ENCODE measurements around the gene ATP6V1G2.
"Not testable (repeated sequence)": the region's sequence is repeated elsewhere in the genome, so short reads cannot be mapped to it uniquely, and the experiment has no call there.

The ATP6V1G2 gene

DNA sequence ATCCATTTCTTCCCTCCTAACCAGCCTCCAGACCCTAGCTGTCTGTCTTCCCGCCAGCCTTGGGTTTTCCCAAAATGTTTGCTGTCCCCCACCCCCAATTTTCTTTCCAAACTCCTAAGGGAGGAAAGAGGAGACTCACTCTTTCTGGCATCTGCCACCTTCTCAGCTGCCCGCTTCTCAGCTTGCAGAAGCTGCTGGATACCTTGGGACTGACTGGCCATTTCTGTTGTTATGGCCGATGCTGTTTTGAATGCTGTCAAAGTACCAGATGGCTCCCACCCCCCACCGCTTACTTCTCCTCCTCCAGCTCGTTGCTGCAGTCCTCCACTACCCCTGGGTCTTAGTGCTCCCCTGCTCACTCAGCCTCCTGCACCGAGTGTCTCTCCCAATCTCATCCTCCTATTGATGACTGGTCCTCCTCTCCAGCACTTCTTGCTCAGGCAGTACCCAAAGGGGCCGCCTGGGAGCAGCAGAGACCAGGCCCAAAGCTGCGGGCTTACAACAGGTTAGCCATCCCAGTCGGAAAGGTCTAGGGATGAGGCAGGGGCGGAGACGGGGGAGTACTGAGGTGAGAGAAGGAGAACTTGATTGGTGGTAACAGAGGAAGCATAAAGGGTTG is at the start of gene ATP6V1G2:
Gene ATP6V1G2, minus strand, starts transcription at position 270 of the 619 bp plus-strand sequence. Its CDS starts 49 bp downstream, at position 221.
- DNase-seq = peak; percentile 77

DNA sequence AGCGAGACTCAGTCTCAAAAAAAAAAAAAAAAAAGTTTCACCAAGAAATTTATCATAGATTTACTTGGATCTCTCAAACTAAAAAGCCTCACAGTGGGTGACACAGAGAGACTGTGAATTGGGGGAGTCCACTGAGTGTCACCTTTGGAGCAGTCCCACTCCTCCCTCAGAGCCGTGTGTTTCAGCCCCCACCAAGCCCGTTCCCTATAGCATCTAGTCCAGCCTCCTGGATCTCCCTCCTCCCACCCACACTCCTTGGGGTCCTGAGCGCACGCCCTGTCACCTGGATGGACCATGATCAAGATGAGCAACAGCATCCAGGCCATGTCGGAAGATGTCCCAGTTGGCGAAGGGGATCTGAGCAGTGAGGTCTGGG is 46.0 kb upstream of the ATP6V1G2 start:
- DNase-seq = no peak

DNA sequence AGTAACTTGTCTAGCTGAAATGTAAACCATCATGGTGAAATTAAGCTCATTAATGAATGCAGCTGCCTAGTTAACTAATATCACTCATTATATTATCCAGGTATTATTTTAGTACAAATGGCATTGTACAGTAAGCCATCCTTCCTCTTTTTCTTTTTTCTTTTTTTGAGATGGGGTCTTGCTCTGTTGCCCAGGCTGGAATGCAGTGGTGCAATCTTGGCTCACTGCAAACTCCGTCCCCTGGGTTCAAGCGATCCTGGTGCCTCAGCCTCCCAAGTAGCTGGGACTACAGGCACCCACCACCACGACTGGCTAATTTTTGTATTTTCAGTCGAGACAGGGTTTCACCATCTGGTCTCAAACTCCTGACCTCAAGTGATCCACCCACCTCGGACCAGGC is 44.3 kb upstream of the ATP6V1G2 start:
- not testable (repeated sequence) for DNase-seq

DNA sequence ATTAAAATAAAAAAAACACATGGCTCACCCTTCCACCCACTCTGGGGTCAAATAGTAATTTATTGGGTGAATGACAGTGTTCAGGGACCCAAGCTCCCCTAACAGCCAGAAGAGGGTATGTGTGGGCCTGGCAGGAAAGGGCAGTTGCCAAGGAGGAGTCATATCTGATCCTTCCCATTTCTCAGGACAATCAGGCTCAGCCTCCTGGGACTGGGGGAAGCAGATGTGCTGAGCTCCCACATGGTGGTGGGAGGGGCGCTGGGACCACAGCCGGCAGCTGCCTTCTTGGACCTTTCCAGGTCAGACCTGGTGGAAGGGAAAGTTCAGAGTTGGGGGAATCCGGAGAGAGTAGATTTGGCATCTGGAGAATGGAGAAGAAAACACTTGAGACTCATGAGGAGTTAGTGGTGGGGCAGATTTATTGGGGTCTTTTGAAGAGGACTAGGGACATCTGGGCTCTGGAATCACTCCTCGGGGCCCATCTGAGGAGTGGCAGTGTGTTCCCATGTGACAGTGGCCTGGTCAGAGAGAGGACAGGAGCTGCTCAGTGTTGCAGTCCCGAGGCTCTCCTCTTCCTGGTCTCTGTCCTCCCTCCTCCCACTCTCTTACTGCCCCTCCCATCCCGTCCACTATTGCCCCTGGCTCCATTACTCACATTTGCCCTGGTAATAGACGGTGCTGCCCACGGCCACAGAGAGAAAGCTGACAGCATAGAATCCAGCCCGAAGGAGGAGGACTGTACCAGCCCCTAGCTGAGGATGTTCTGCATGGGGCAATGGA is 42.7 kb upstream of the ATP6V1G2 start:
- DNase-seq = no peak

DNA sequence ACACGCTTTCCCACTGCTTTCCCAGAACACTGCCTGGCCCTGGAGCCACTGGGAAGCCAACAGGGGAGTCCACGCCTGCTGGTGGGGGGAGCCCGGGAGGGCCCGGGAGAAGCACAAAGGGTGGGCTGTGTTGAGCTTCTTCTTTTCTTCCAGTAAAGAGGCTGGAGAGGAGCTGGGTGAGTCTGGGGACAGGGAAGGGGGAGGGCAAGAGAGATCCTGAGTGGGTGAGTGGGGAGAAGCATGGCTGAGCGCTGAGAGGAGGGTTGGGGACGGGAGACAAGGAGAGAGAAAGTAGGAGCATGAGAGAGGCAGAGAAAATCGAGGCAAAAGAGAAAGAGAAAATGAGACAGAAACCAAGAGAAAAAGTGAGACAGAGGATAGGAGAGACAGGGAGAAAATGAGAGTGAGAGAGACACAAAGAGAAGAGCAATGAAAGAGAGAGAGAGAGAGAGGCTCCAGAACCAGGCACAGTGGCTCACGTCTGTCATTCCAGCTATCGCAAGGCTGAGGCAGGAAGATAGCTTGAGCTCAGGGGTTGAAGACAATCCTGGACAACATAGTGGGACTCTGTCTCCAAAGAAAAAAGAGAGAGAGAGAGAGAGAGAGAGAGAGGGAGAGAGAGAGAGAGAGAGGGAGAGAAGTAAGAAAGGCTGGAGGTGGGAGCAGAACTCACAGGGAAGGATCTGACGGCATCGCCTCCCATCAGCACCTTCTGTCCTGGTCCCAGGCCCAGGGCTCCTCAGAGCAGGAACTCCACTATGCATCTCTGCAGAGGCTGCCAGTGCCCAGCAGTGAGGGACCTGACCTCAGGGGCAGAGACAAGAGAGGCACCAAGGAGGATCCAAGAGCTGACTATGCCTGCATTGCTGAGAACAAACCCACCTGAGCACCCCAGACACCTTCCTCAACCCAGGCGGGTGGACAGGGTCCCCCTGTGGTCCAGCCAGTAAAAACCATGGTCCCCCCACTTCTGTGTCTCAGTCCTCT is 41.7 kb upstream of the ATP6V1G2 start:
- DNase-seq = no peak

DNA sequence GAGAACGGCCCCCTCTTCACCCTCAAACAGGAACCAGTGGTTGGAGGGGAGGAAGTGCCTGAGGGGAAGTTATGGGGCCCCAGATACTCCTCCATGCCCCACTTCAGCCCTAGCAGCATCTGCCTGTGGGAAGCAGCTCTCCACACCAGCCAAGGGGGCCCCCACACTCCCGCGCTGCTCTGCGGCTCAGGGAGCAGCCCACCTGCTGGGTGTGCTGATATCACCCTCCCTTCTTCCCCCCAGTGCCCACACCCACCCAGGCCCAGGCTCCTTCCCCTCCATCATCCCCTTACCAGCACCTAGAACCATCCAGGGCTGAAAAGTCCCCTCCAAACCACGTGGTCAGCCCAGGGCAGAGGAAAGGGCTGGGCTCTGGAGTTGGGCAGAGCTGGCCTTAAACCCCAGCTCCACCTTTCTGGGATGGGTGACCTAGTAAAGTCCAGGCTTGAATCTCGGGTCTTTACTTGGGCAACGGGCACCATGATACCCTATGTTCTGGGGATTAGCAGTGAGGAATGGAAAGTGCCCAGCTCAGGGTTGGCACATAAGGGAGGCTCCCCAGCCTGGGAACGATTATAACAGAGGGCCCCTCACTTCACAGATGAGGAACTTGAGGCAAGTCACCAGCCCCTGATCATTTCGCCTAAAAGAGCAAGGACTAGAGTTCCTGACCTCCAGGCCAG is 40.3 kb upstream of the ATP6V1G2 start:
- no peak for DNase-seq

DNA sequence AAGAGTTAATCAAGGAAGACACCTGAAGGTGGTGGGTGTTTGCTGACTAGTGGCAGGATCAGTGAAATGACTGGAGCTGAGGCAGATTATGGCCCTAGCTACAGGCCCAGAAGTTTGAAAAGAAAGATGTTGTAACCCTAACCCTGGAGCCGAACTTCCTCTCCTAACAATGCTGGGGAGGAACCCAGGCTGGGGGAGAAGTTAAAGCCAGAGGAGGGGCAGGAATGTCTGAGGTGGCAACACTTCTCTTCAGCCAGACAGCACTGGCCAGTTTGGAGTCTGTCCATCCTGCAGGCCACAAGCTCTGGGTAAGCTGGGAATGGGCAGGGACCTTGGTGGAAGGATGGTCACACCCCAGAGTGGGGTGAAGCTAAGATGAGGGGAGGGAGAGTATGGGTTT is 39.6 kb upstream of the ATP6V1G2 start, which contains the start of gene LST1:
Gene LST1, plus strand, starts transcription at position 270 of the 400 bp plus-strand sequence. CDS start 1,023 bp downstream, outside the sequence.
- no peak for DNase-seq

DNA sequence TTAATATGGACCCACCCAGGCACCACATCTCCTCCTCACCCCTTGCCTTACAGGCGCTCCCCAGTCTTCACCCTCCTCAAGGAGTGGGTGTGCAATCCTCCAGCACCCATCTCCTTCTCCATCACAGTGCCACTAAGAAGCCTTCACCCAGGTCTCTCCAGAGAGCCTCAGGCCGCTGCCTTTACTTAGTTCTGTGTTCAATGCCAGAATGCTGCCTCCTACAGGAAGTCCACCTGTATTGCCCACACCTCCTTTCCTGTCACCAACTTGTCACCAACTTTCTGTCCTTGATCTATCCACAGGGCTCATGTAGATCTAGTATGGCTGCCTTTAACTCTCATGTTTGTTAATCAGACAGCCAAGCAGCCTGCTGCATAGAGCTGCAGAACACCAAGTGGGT is 39.1 kb upstream of the ATP6V1G2 start:
- DNase-seq = no peak

DNA sequence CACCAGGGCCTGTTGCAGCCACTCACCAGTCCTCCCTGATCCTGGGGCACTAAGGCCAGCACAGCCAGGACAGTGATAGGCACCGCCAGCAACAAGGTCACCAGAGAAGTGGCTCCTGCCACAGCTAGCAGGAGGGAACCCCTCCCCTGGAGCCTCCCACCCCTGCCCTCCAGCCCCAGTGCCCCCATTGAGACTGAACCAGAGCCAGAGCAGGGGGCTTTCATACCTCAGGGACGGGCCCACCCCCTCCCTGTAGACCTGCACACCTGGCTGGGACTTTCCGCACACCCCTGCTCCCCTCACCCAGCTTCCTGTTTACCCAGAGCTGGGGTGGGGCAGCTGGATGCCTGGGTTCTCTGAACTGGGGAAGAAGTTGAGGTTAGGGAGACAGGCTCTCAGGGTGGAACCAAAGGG is 35.8 kb upstream of the ATP6V1G2 start, which contains the start of gene LTB:
Gene LTB, minus strand, starts transcription at position 195 of the 414 bp plus-strand sequence. Its CDS starts 7 bp downstream, at position 188.
- no peak for DNase-seq

DNA sequence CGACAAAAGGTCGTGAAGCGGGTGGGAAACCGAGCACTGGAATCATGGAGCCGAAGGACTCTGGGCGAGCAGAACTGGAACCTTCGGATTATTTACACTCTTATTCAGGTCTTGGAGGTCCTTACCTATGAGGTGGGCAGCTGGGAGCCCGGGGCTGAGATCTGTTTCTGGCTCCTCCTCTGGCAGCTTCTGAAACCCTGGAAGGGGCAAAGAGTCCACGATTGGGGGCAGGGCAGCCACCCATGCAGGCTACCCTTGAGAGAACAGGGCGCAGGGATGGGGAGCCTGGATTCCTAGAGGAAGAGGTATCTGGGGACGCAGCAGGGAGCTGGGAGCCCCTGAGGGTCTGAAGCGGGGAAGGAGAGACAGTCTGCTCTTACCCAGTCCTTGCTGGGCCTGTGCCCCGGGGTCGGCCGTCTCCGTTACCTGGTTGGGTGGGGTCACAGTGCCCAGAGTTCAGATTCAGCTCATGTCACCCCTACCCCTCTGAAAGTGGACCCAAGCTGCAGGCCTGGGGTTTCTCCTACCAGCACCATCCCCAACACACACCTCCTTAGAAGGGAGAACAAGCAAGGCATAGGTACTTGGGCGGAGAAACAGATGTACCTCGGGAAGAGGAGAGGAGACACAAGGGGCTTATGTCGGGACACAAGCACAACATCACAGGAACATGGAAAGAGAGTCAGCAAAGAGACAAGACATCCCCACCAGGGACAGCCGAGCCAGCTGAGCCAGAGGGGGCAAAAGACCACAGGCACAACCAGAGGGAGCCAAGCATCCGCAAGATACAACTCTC is 35.2 kb upstream of the ATP6V1G2 start:
- no peak for DNase-seq

DNA sequence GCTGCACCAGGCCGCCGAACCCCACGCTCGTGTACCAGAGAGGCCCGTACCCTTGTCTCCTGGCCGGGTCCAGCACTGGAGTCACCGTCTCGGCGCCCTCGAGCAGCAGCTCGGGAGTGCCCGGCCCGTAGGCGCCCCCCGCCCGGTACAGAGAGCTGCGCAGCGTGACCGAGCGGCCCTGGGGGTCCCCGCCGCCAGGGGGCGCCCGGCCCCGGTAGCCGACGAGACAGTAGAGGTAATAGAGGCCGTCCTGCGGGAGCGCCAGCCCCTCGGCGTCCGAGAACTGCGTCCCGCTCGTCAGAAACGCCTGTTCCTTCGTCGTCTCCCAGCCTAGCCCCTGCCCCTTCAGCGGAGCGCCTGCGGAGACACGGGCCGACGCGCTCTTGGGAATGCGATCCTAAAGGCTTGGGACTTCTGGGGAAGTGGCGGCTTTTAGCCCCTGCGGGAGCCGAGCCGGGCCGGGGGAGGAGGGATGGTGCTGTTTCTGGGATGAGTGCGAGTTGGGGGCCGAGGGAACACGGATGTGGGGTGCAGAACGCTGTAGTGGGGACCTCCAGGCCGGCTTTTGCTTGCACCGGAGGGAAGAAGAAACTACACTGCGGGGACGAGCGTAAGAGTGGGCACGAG is 34.5 kb upstream of the ATP6V1G2 start:
- DNase-seq = peak; percentile 27

DNA sequence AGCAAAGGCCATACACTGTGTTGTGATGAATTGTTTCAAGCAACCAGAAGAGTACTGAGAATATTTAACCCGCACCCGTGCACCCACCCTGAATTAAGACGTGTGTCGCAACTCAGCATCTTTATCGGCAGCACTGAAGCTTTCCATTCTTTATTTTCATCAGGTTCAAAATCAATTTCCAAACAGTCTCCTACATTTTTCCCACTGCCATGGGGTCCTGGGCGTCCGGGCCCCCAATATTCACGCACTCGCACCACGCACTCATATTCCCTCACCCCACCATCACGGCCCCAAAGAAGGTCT is 34.0 kb upstream of the ATP6V1G2 start:
- no peak for DNase-seq

DNA sequence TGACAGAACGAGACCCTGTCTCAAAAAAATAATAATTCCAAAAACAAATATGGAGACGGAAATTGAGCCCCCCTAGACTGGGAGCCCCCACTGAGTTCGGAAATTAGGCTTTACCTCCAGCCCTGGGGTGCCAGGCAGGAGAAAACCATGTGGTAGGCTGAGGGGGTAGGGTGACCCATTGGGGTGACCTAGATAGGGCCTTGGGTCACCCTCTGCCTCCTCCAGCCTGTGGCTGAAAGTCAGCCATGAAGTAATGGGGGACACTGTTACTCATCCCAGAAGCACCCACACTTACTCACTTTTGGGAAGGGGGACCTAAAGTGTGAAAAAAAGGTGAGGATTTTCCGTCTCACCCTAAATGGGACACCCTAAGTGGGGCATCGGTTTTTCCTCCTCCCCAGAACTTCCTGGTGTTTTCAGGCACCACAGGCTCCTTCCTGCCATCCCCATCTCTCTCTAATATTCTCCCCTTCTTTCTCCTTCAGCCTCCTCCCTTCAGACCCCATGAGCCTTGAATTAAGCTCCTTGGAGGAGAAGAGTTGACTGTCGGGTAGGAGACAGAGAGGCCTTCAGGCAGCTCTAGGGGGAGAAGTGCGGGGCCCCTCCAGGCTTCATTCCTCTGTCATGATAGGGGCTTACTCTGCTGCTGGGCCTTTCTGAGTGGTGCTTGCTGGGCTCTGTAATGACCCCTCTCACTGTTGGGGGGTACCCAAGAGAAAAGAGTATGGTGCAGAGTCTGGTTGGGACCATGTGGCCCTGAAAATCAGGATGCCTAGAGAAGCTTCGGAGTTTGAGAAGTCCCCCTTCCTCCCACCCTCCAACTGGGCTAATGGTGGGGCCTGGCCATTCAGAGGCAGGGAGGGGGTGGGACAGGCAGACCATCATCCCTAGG is 33.4 kb upstream of the ATP6V1G2 start:
- DNase-seq = no peak

DNA sequence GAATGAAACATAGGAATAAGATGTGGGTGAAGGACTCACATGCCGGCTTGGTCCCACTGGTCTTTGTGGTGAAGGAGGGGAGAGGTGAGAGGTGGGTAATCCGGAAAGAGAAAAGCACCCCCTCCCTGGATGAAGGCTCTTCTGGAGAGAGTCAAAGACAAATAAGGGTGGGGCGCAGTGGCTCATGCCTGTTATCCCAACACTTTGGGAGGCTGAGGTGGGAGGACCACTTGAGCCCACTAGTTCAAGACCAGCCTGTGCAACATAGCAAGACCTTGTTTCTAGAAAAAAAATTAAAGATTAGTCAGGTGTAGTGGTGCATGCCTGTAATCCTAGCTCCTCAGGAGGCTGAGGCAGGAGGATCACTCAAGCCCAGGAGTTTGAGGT is 32.7 kb upstream of the ATP6V1G2 start:
- no peak for DNase-seq

DNA sequence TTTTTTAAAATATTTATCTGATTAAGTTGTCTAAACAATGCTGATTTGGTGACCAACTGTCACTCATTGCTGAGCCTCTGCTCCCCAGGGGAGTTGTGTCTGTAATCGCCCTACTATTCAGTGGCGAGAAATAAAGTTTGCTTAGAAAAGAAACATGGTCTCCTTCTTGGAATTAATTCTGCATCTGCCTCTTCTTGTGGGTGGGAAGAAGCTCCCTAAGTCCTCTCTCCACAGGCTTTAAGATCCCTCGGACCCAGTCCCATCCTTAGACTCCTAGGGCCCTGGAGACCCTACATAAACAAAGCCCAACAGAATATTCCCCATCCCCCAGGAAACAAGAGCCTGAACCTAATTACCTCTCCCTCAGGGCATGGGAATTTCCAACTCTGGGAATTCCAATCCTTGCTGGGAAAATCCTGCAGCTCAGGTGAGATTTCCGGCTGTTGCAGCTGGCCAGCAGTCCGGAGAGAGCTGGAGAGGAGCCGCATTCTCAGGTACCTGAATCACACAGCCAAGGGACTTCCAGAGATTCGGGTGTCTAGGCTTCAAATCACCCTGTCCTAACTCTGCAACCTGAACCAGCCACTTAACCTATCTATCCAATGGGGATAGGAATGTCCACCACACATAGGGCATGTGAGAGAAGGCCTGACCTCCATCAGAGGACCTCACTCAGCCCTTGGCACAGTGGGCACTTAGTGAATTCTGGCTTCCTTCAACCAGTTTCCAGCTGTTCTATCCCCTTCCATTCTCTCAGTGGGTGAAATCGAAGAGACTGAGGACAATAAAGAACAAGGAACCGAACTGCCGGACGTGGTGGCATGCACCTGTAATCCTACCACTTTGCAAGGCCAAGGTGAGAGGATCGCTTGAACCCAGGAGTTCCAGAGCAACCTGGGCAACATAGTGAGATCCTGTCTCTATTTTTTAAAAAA is 32.0 kb upstream of the ATP6V1G2 start:
- no peak for DNase-seq

DNA sequence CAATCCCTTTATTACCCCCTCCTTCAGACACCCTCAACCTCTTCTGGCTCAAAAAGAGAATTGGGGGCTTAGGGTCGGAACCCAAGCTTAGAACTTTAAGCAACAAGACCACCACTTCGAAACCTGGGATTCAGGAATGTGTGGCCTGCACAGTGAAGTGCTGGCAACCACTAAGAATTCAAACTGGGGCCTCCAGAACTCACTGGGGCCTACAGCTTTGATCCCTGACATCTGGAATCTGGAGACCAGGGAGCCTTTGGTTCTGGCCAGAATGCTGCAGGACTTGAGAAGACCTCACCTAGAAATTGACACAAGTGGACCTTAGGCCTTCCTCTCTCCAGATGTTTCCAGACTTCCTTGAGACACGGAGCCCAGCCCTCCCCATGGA is 31.2 kb upstream of the ATP6V1G2 start:
- no peak for DNase-seq

DNA sequence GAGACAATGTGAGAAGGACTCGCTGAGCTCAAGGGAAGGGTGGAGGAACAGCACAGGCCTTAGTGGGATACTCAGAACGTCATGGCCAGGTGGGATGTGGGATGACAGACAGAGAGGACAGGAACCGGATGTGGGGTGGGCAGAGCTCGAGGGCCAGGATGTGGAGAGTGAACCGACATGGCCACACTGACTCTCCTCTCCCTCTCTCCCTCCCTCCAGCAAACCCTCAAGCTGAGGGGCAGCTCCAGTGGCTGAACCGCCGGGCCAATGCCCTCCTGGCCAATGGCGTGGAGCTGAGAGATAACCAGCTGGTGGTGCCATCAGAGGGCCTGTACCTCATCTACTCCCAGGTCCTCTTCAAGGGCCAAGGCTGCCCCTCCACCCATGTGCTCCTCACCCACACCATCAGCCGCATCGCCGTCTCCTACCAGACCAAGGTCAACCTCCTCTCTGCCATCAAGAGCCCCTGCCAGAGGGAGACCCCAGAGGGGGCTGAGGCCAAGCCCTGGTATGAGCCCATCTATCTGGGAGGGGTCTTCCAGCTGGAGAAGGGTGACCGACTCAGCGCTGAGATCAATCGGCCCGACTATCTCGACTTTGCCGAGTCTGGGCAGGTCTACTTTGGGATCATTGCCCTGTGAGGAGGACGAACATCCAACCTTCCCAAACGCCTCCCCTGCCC is 30.6 kb upstream of the ATP6V1G2 start:
- DNase-seq = no peak

DNA sequence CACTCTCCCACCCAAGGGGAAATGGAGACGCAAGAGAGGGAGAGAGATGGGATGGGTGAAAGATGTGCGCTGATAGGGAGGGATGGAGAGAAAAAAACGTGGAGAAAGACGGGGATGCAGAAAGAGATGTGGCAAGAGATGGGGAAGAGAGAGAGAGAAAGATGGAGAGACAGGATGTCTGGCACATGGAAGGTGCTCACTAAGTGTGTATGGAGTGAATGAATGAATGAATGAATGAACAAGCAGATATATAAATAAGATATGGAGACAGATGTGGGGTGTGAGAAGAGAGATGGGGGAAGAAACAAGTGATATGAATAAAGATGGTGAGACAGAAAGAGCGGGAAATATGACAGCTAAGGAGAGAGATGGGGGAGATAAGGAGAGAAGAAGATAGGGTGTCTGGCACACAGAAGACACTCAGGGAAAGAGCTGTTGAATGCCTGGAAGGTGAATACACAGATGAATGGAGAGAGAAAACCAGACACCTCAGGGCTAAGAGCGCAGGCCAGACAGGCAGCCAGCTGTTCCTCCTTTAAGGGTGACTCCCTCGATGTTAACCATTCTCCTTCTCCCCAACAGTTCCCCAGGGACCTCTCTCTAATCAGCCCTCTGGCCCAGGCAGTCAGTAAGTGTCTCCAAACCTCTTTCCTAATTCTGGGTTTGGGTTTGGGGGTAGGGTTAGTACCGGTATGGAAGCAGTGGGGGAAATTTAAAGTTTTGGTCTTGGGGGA is 29.7 kb upstream of the ATP6V1G2 start:
- no peak for DNase-seq

Data from NCI-H1092 (cell line).